HepG2 (cell line): ENCODE results near the gene NLRP4. TPM values are rescaled to one million over a fixed set of nuclear protein-coding genes. Genes with fewer than 3 reads are reported as not detected.

ENCODE experiments used
- ARNT2 ChIP-seq: sonication (generic); formaldehyde crosslinking; IDR thresholded peaks from 2 replicates; pipeline ENCODE4 v1.8.0; 2022; ENCODE audit warnings: mild to moderate bottlenecking, low read depth, missing genetic modification reagents, moderate library complexity
- FOXA1 ChIP-seq, 2 experiments: fragments of 450-650 bp in 1 of 2; sonication (generic) in 1 of 2; formaldehyde crosslinking in 1 of 2; IDR thresholded peaks; 2 replicates each; pipeline versions ENCODE4 v1.4.0 to v1.6.1; 2016 to 2020; ENCODE audit warnings: missing genetic modification reagents in 1 of 2
- HMGXB3 ChIP-seq: sonication (generic); formaldehyde crosslinking; IDR thresholded peaks from 2 replicates; pipeline ENCODE4 v1.4.0; 2020; ENCODE audit warnings: missing genetic modification reagents, borderline replicate concordance
- MAX ChIP-seq: IDR thresholded peaks from 2 replicates; pipeline ENCODE4 v1.6.1; 2012; ENCODE audit warnings: inconsistent platforms
- NFKBIZ ChIP-seq: IDR thresholded peaks from 2 replicates; pipeline ENCODE4 v1.6.1; 2018; ENCODE audit warnings: missing genetic modification reagents, missing compliant biosample characterization
- POGZ ChIP-seq: sonication (generic); formaldehyde crosslinking; IDR thresholded peaks from 2 replicates; pipeline ENCODE4 v1.4.0; 2020; ENCODE audit warnings: mild to moderate bottlenecking, missing genetic modification reagents
- RXRA ChIP-seq: sonication (generic); formaldehyde crosslinking; IDR thresholded peaks from 2 replicates; pipeline ENCODE4 v1.5.1; 2020; ENCODE audit warnings: missing genetic modification reagents
- ZBTB40 ChIP-seq, 2 experiments: fragments of 450-650 bp in 1 of 2; sonication (generic) in 1 of 2; formaldehyde crosslinking in 1 of 2; IDR thresholded peaks; 2 replicates each; pipeline versions ENCODE4 v1.6.1 to v1.8.0; 2016 to 2022; ENCODE audit warnings: antibody characterized with exemption in 1 of 2, mild to moderate bottlenecking in 1 of 2, missing genetic modification reagents in 1 of 2
- ZNF777 ChIP-seq: sonication (generic); formaldehyde crosslinking; IDR thresholded peaks from 2 replicates; pipeline ENCODE4 v1.4.0; 2020; ENCODE audit warnings: missing genetic modification reagents
- polyA plus RNA-seq, 8 experiments: library from polyadenylated mRNA; depleted of rRNA in 3 of 8; stranded (reverse) in 7 of 8; unstranded in 1 of 8; fragments of >200 nt; fragmentation: Illumina TruSeq in 4 of 8; extraction: Trizol in 4 of 8; gene quantifications; 2 replicates each; pipeline versions ENCODE4 v1.2.1 to v1.2.3, GENCODE V29; 2011 to 2016; ENCODE audit warnings: low read depth in 4 of 8, missing spikeins in 1 of 8, mixed read lengths in 1 of 8; ENCODE audit not compliant: insufficient read depth in 1 of 8
- total RNA-seq, 5 experiments: library from RNA; depleted of rRNA; stranded (reverse); fragments of >200 nt; fragmentation: Illumina TruSeq; extraction: Trizol; gene quantifications; 2 replicates each; pipeline ENCODE4 v1.2.3, GENCODE V29; 2016; ENCODE audit warnings: low read depth in 1 of 5

NLRP4 gene
- total and polyA plus RNA-seq, 2 of the 13 experiments (the other 11 are each of a cell fraction or from before 2014, with no cell fraction given): not detected

GRCh38 chr19:55809381-55810058, 26.8 kb upstream of the NLRP4 start (continued):
- TF ChIP-seq ZBTB40 (IDR thresholded peaks at IDR 0.05) (no peak), ZBTB40 (CRISPR knock-in tag; IDR thresholded peaks at IDR 0.05) (no peak), ZNF777 (CRISPR knock-in tag) (peak; percentile 30; the same call in 1 of the 2 replicates), RXRA (no peak), NFKBIZ (CRISPR knock-in tag) (no peak), POGZ (CRISPR knock-in tag) (peak; percentile 54; the same call in 1 of the 2 replicates), FOXA1 (IDR thresholded peaks at IDR 0.05) (no peak), FOXA1 (CRISPR knock-in tag; IDR thresholded peaks at IDR 0.05) (no peak), MAX (peak; percentile 63), ARNT2 (CRISPR knock-in tag) (no peak), HMGXB3 (CRISPR knock-in tag) (no peak)
